GM18868 (cell line): ENCODE data around the gene CES3.
"Not testable (repeated sequence)": the region's sequence is repeated elsewhere in the genome, so short reads cannot be mapped to it uniquely, and the experiment has no call there.

Source experiments
- ATAC-seq: cut with Tn5 transposase; IDR thresholded peaks from one replicate; pipeline ENCODE4 v1.9.1; 2021; ENCODE audit warnings: mild to moderate bottlenecking, moderate library complexity; ENCODE audit not compliant: unreplicated experiment

The CES3 gene

GRCh38 chr16:66944971-66945370 lies 16.1 kb upstream of the CES3 start:
- ATAC-seq, result not testable (repeated sequence)

GRCh38 chr16:66945939-66946338 lies 15.1 kb upstream of the CES3 start:
- ATAC-seq, result no peak

GRCh38 chr16:66946541-66946940 lies 14.5 kb upstream of the CES3 start:
- no peak for ATAC-seq

GRCh38 chr16:66946974-66947301 lies 14.1 kb upstream of the CES3 start:
- no peak for ATAC-seq

- peak; percentile 69 for ATAC-seq
These were observed 13.6 kb upstream of the CES3 start for GRCh38 chr16:66947302-66948065.

GRCh38 chr16:66948134-66948836 lies 12.8 kb upstream of the CES3 start:
- no peak for ATAC-seq

GRCh38 chr16:66948837-66949225 lies 12.2 kb upstream of the CES3 start:
- ATAC-seq, result no peak

- no peak for ATAC-seq
These were observed 11.6 kb upstream of the CES3 start for GRCh38 chr16:66949472-66949871.

- ATAC-seq, result no peak
These were observed 10.6 kb upstream of the CES3 start for GRCh38 chr16:66950437-66950836.

GRCh38 chr16:66950971-66951790 lies 9.9 kb upstream of the CES3 start:
- ATAC-seq, result no peak

- ATAC-seq, result no peak
These were observed 8.5 kb upstream of the CES3 start for GRCh38 chr16:66952430-66953110.

- ATAC-seq, result no peak
These were observed 7.5 kb upstream of the CES3 start for GRCh38 chr16:66953462-66954096.

- ATAC-seq, result no peak
These were observed 6.9 kb upstream of the CES3 start for GRCh38 chr16:66954097-66954659.

- not testable (repeated sequence) for ATAC-seq
These were observed 5.5 kb upstream of the CES3 start for GRCh38 chr16:66955363-66956153.

- ATAC-seq, result not testable (repeated sequence)
These were observed 5.0 kb upstream of the CES3 start for GRCh38 chr16:66956154-66956457.

GRCh38 chr16:66958857-66959703 lies 2.0 kb upstream of the CES3 start:
- ATAC-seq, result no peak

GRCh38 chr16:66959704-66960161 lies 1.3 kb upstream of the CES3 start:
- ATAC-seq, result no peak

- no peak for ATAC-seq
These were observed 796 bp upstream of the CES3 start for GRCh38 chr16:66960270-66960669.

- ATAC-seq, result no peak
These were observed 848 bp downstream of the CES3 start for GRCh38 chr16:66961914-66962313.
